AG08395 (cell line): ENCODE data around the gene DLG2.

Experiments used
- DNase-seq: peaks from one replicate; pipeline ENCODE4 v3.0.0; 2012; ENCODE audit warnings: mixed read lengths, low spot score

Gene DLG2

DNA sequence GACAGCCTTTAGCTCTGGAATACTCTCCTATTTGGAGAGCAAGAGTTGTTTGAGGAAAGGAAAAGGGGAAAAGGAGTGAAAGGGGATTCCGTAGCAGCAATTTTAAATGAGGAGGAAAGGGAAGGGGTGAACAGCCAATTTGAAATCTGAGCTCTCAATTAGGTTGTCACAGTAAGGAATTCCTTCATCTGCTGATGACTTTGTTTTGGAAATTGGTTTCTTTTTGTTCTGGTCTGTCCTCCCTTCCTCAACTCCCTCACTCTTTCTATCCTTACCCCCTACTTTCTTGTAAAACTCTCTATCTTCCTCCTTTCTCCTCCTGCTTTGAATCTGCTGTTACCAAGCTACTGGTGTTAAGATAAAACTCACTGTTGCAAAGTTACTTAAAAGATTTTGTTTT lies 1155.6 kb downstream of the DLG2 start:
- DNase-seq, result no peak

DNA sequence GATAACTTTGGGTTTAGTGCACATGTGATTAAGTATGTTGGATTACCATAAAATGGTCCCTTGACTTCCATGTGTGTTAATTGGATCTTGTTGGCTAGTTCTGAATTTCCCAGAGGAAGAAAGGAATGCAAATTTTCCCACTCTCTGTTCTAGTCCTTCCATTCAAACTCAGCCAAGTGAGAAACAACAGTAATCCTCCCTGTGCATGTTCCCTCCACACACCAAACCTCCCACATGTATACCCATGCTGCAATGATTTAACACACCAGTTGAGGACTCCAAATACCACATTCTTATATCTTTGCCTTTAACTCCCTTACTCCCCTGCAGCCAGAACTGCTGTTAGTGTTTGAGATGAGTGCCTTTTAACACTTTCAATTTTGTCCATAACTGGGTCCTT lies 1158.9 kb downstream of the DLG2 start:
- DNase-seq, result no peak

DNA sequence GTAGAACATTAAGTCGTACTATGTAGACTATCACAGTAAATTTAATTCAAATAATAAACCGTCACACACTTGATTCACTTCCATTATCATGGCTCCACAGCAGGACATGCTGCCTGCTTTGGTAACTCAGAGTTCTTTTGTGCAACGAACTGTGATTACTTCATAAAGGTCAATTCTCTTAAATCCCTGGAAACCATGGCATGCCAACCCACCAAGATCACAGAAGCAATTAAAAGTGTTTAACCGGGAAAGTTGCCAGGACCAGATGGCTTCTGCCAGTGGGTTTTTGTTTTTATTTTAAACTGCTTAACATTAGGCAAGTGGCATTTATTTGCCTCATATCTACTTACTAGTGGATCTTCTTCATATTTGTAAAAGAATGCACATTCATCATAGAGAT lies 1162.1 kb downstream of the DLG2 start:
- no peak for DNase-seq

DNA sequence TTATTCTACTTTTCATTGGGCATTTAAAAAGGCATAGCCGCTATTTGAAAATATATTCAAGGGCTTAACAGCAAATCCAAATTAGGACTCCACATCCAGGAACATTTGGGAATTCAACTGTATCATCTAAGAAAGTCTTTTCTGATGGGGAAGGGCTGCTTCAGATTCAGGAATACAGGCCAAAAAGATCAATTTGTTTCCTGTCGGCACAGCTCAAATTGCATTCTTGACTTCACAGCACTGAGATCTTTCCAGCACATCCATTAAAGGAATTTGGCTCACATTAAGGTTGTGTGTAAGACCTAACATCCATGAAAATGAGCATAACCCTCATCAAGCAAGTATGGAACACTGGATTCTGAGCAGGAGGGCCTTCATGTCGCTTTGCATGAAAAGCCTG lies 1171.5 kb downstream of the DLG2 start:
- no peak for DNase-seq

DNA sequence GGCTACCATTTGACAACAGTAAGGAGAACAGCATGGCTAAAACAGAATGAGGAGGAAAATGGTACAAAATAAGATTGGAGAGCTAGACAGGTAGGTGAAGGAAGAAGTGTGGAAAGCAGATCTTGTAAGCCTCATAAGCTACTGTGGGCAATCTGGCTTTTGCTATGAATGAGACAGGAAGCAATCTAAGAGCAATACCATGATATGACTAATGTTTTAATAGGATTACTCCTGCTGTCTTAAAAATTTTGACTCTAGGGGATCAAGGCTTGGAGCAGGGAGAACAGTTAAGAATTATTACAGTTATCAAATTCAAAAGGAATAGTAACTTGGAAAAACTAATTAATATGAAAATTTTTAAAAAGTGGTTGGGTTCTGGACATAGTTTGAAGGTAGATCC lies 1174.9 kb downstream of the DLG2 start:
- DNase-seq, result no peak

DNA sequence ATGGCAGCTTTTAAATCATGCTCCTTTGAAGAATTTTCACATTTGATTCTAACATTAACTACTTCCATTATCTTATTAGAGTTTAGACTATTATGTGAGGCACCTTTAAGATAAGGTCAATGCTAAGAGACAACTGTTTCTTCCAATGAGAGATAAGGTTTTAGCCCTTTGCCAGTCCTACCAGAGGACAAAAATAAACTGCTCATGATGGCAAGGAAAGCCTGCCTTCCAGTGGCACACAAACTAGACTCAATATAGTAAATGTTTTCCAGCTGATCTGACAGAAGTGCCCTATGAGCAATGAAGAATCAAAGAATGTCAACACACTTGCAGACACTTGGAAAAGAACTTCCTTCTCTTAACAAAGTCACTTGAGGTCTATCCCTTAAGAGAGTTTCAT lies 1188.6 kb downstream of the DLG2 start:
- DNase-seq, result no peak

DNA sequence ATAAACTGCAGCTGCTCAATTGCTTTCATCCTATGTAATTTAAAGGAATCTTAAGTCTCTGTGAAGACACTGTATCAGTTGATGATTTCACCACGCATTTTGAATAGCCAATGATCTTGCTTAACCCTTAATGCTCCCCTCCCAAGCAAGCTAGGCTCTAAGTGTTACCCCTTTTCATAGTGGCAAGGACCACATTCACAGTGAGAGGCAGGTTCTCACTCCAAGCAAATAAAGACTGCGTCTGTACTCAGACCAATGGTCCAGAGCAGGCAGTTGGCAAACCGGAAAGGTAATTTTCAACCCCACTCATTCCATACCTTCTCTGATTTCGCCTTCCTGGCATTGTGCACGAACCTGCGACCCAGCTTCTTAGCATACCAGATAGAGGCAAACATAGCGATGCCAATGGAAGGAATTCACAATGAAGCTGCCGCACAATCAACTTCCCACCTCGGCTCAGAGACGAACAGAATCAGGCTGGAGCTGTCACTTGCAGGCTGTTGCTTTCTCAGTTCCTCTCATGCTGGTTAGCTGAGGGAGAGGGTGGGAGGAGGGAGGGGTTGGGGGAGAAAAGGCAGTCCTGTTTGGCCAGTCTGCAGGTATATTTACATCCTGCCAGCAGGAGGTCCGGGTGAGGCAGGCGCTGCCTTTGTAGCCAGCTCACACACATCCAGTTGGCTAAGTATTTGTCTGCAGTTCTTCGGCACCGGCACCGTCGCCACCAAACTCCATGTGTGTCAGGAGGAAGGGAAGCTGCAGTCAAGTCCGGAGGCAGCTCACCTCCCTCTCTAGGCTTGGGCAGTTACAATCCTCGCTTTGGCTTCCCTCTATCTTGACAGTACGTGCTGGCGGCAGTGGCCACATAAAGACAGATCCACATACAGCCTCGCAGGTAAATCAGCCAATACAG lies 1189.8 kb downstream of the DLG2 start:
- no peak for DNase-seq

DNA sequence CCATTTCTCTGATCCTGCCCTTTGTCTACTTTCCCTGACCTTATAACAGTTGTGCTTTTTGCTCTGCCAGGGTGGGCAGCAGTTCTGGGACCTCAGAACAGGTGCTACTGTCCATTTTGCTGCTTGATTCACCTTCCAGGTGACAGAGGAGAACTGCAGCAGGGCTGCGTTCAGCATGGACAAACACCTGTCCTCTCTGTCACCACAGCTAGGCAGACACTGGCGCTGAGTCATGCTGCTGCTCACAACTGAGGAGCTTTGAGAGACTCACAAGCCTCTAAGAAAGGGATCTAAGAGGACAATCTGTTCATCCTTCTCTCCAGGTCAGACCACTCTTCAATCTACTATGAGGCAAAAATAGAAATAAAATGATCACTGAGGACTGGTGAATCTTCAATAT lies 1196.5 kb downstream of the DLG2 start:
- no peak for DNase-seq

DNA sequence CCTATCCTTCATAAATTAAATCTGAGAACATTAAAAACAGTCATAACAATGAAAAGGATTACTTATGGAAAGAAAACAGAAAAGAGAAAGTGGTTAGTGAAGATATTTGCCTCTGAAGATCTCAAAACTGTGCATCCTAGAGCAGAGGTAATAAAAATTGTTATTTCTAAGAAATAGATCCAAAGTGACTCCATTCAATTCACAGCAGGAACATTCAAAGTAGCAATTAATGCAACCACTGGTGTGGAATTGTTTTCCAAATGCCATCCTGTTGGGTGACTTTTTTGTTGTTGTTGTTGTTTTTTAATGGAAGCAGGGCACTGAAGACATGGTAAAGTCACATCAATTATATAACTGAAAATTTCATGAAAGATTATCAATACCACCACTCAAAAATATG lies 1201.5 kb downstream of the DLG2 start:
- DNase-seq, result no peak

DNA sequence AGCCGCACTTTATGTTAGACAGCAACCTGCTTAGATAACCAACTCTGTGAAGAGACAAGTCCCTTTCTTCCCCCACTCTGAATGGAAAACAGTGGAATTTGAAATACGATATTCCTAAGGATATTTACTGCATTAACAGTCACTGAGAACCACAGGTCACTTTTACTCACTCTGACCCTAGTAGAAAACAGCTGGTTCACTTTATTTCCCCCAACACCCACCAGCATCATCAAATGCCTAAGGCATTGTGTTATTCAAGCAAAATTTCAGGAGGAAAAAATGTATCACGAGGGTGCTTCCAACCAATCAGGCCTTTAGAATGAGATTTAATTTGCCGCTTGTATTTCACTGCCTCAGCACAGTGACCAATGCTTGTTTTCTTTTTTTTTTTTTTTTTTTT lies 1206.9 kb downstream of the DLG2 start:
- no peak for DNase-seq

DNA sequence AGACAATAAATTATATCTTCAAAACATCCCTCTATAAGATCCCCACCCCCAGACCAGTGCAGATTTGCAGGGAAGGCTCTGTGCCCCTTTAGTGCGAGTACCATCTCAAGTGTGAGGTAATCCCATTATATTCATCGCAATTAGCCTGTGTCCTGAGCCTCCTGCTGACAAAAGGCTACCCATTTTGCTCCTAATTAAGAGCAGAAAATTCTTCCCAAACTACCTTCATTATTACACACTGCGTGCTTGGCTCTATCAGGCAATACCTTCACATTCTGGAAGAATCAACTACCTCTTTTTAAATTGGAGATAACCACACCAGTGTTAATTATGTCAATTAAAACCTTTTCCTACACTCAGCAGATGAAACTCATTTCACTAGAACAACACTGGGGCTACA lies 1207.5 kb downstream of the DLG2 start:
- DNase-seq, result no peak

DNA sequence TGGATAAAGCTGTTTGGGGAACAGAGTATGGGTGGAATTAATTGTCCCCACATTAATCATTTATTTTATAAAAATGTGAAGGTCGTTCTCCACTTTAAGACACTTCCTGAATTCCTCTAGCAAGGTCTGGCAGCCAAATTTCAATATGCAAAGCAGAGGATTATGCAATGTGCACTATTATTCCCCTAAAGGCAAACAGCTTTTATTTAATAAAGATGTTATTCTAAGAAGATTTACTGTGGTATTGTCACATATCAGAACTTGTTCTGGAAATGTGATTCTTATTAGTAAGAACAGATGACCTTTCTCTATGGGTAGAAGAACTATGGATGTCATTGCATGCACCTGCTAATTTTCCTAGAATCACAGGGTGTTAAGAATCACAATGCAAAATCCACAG lies 1212.2 kb downstream of the DLG2 start:
- no peak for DNase-seq

DNA sequence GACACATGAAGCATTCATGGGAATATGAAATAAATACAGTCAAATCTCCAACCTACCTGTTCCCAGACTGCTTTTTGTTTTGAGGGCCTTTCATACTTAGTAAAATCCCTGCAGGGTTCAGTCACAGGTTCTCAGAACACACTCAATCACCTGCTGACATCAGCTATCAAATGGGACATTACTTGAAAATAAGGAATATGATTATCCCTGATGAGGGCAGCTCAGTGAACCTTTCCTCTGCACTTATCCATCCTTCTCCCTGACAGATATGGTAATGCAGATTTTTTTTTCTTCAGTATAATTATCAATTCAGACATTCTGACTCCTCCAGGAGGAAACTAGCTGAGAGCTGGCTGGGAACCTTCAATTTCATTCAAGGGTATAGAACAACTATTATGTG lies 1213.6 kb downstream of the DLG2 start:
- DNase-seq, result no peak

DNA sequence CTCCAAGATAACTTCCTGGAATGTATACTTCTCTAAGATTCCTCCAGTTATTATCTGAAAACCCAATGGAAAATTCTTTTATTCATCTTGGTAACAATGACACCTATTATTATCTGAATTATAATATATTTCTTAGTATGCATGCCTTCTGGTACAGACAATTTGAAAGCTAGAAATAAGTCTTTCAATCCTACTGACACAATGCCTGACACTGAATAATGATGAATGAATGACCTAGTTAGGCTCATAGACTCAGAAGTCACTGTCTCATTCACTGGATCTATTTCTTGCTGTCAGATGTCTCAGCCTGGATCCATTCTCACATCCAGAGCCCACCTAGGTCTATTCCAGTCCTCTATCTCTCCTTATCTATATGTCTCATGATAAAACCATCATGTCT lies 1214.3 kb downstream of the DLG2 start:
- no peak for DNase-seq

DNA sequence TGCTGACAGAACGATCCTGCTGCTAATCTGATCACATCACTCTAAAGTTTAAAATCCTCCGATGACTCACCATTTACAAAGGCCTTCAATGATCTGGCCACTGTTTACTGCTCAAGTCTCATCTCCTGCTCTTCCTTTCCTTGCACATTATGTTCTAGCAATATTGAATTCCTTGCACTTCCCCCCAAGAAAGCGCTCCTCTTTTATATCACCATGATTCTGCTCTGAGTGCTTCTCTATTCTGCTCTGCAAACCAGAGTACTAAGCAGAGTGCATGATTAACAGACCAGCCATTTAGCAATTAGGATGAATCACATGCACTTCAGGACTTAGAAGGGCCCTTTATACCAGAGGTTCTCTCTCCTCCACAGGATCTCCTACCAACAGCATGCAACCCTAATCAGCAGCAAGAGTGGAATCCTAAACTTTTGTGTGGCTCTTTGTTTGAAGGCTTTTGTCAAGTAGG lies 1218.2 kb downstream of the DLG2 start:
- peak; percentile 43 for DNase-seq

DNA sequence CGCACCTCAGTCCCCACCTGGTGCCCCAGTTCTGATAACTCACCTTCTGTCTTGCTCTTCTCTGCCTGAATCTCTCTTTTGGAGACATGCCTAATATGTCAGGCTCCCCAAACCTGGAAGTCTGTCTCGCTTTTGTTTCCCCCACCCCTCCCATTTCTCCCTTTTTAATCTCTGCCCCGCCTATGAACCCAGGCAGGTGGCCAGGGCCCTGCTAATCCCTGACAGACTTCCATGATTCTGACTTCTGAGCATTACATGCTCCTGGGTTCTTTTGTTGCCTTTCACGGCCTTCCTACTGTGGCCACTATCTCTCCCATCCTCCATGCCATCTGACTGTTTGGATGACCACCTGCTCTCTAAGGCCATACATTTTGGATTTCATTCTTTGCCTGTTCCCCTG lies 1220.1 kb downstream of the DLG2 start:
- no peak for DNase-seq

DNA sequence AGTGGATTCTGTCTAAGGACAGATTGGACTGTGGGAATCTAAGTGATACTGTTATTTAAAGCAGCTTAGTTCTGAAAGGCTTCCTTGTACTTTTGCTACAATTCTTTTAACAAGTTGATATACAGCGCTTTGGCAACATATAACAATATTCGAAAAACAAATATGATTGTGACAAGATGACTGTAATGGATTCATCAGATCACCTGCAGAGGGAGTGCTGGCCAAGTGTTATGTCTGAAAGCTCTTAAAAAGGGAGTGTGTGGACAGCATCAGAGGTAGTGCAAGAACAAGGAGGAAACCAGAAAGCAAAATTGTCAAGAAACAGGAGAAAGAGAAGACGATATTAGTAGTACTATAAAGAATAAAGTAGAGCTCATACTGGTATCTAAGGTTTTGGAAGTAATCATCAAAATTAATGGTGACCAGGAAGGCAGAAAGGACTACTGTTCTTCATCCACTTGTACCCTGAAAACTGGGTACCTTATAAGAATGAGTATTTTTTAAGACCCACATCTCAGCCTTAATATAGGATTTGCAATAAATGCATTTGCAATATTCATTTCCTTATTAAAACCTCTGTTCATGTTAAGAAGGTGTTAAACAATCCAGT lies 1229.0 kb downstream of the DLG2 start:
- DNase-seq, result peak; percentile 6

DNA sequence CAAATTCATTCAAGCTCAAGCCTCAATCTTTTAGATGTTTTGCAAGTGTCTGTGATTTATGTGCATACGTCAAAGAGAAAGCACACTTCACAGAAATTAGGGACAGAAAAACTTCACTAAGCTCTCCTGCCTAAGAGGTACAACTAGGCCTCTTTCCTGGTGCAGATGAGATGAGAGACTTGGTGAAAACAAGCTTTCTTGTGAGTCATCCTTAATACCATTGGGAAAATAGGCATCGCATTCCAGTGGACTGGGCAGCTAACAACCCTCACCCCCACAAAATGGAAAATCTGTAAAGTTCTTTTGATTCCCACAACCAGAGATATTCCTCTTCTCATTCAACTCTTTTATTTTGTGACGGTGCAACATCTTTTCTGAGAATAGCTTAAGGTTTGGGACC lies 1230.6 kb downstream of the DLG2 start:
- DNase-seq, result no peak

DNA sequence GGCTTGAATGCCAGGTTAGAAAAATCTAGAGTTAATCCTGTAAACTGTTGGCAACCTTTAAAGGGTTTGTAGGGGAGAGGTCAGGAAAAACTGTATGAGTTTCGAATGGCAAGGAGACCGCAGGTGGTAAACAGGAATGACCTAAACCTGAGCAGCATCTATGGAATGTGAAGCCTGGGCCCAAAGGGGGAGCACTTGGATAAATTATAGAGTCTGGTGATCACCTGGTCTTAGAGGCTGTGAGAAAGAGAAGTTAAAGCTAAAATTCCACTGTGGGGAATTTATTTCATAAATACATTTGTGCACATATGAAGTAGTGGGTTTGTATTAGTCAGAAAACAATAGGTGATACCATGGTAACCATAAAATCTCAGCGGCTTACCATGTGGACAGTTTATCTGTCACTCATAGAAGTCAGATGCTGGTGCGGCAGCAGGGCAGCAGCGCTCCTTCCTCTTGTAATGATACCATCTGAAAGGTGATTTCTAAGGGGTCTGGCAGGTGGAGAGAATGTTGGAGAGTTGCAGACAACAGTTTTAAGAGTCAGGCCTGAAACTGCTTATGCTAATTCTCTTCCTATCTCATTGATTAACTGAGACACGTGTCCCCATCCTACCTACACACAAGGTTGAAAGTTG lies 1236.6 kb downstream of the DLG2 start:
- no peak for DNase-seq

DNA sequence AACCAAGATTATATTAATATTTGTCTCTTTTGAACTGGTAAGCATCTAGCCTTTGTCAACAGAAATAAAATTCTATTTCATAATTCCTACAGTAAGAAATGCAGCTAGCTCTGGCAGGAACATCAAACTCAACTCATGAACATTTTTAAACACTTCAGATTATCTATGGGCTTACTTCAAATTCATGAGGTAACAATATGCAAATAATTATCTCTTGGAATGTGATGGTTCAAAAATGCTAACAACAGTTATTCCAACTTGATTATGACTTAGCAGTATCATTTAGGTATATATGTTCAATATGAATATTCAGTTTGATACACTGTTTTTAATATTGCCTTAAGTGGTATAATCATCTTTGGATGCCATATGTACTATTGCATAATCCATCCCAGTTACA lies 1237.4 kb downstream of the DLG2 start:
- no peak for DNase-seq

DNA sequence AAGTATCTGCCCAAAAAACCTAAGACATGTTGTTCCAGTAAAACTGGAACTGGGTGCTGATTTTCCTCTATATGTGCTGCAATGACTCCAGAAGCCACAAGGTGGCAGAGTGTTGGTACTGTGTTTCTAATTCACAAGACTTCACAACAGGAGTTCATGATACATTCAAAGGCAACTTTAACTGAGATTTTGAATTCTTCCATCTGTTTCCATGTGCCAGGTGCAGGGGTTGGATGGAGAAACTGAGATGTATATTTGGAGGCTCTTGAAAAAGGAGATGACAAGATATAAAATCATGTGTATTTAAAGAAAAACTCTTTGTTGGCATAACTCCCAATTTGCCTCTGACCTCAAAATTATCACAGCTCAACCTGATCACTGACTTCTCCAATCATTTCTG lies 1242.4 kb downstream of the DLG2 start:
- peak; percentile 57 for DNase-seq

DNA sequence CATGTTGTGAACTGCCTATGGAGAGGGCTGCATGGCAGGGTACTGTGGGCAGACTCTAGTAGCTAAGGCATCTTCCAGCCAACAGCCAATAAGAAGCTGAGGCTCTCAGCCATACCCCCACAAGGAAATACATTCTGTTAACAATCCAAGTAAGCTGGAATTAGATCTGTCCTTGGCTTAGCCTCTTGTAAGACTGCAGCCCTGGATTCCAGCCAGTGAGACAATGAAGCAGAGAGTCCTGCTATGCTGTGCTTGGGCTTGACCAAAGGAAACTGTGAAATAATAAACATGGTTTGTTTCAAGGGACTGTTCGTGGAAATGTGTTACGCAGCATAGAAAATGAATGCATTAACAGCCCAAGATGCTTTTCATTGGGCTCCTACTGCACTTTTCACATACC lies 1243.6 kb downstream of the DLG2 start:
- DNase-seq, result no peak

DNA sequence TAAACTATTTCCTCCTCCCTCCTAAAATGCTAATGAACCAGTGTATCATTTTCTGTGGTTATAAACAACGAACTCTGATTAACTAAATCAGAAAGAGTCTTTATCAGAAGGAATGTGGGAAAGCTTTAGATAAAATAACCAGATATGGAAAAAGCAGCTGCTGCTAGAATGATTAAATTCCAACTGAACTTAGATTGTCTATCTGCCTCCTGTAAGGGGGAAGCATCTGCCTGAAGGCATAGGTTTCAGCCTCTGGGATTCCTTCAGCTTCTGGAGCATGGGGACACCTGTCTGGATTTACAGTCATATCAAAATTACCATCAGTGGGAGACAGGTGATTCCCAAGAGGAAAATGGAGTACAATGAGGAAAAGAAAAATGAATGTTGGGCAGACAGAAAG lies 1245.5 kb downstream of the DLG2 start:
- no peak for DNase-seq
